ENCODE results near the gene FOXO3. TPM values are rescaled to one million over a fixed set of nuclear protein-coding genes. Genes with fewer than 3 reads are reported as not detected.

The FOXO3 gene
- total RNA-seq, 4 donors from 2014 or later = 29.9 to 66.1 (median 59.1) TPM

- in situ Hi-C loops (cut with MboI; ENCODE audit: low pct_ligation_motif_present in 1 of 4, low pct_unique_long_range_greater_than_20kb in 1 of 4, low sequenced_read_pairs in 3 of 4) = no loop called here
- Histone ChIP-seq H3K36me3 (no peaks in the 10 kb centered on the region), H3K27me3 (no peaks in the 10 kb centered on the region), H3K9me3 (no peaks in the 10 kb centered on the region), H3K27ac (no peak overlapping the region), H3K4me1 (peaks cover 21 to 73% (median 30%) of the 10 kb centered on the region in 4 donors), H3K4me3 (no peak overlapping the region)
- intact Hi-C loops (cut with DNase I; ENCODE audit: low total_unique reads) = no loop called here
- DNase-seq = no peak
- TF ChIP-seq POLR2AphosphoS5 (IDR thresholded peaks at IDR 0.05) (no peak), EP300 (IDR thresholded peaks at IDR 0.05; ENCODE audit: low read depth) (no peak), POLR2A (IDR thresholded peaks at IDR 0.05) (no peak), CTCF (IDR thresholded peaks at IDR 0.05) (no peak)
These were observed 52.1 kb downstream of the FOXO3 start for GRCh38 chr6:108612852-108613251.

GRCh38 chr6:108616544-108616943 is 55.8 kb downstream of the FOXO3 start:
- intact Hi-C loops (cut with DNase I; ENCODE audit: low total_unique reads) = no loop called here
- DNase-seq = no peak
- peaks cover 20 to 71% (median 27%) of the 10 kb centered on the region in 4 donors for H3K4me1 ChIP-seq
- no peak overlapping the region for H3K4me3 ChIP-seq
- TF ChIP-seq POLR2AphosphoS5 (IDR thresholded peaks at IDR 0.05) (peak in 1 of 3 donors; percentile 47), POLR2A (IDR thresholded peaks at IDR 0.05) (no peak)
- in situ Hi-C loops (cut with MboI; ENCODE audit: low pct_ligation_motif_present in 1 of 4, low pct_unique_long_range_greater_than_20kb in 1 of 4, low sequenced_read_pairs in 3 of 4) = no loop called here
- peak overlapping the region in 2 of 4 donors; percentile 18 to 38 for H3K27ac ChIP-seq
- H3K36me3 ChIP-seq = no peaks in the 10 kb centered on the region
- H3K27me3 ChIP-seq = no peaks in the 10 kb centered on the region
- H3K9me3 ChIP-seq = no peaks in the 10 kb centered on the region
- 82 to 86% methylated on average over 3 of the region's 3 CpGs for WGBS, 2 donors (ENCODE audit: low coverage in 1 of 2)

GRCh38 chr6:108616973-108617372 is 56.3 kb downstream of the FOXO3 start:
- TF ChIP-seq CTCF (IDR thresholded peaks at IDR 0.05) (no peak), POLR2A (IDR thresholded peaks at IDR 0.05) (no peak), POLR2AphosphoS5 (IDR thresholded peaks at IDR 0.05) (no peak), EP300 (IDR thresholded peaks at IDR 0.05; ENCODE audit: low read depth) (no peak)
- in situ Hi-C loops (cut with MboI; ENCODE audit: low pct_ligation_motif_present in 1 of 4, low pct_unique_long_range_greater_than_20kb in 1 of 4, low sequenced_read_pairs in 3 of 4) (no loop called here), intact Hi-C loops (cut with DNase I; ENCODE audit: low total_unique reads) (no loop called here)
- Histone ChIP-seq H3K27ac (peak overlapping the region in 2 of 4 donors; percentile 18 to 38), H3K36me3 (no peaks in the 10 kb centered on the region), H3K27me3 (no peaks in the 10 kb centered on the region), H3K4me1 (peaks cover 23 to 74% (median 29%) of the 10 kb centered on the region in 4 donors), H3K9me3 (no peaks in the 10 kb centered on the region), H3K4me3 (no peak overlapping the region)
- no peak for DNase-seq

GRCh38 chr6:108618623-108619152 is 58.0 kb downstream of the FOXO3 start:
- peaks cover 28 to 89% (median 42%) of the 10 kb centered on the region in 4 donors for H3K4me1 ChIP-seq
- DNase-seq = no peak
- in situ Hi-C loops (cut with MboI; ENCODE audit: low pct_ligation_motif_present in 1 of 4, low pct_unique_long_range_greater_than_20kb in 1 of 4, low sequenced_read_pairs in 3 of 4) (no loop called here), intact Hi-C loops (cut with DNase I; ENCODE audit: low total_unique reads) (no loop called here)
- H3K9me3 ChIP-seq = no peaks in the 10 kb centered on the region
- no peaks in the 10 kb centered on the region for H3K36me3 ChIP-seq
- TF ChIP-seq POLR2A (IDR thresholded peaks at IDR 0.05) (no peak), POLR2AphosphoS5 (IDR thresholded peaks at IDR 0.05) (no peak), CTCF (IDR thresholded peaks at IDR 0.05) (no peak), EP300 (IDR thresholded peaks at IDR 0.05; ENCODE audit: low read depth) (no peak)
- H3K27me3 ChIP-seq = no peaks in the 10 kb centered on the region
- H3K27ac ChIP-seq = peak overlapping the region; percentile 1 to 38 (median 4)
- H3K4me3 ChIP-seq = no peak overlapping the region
- 65 to 71% methylated on average over 2 to 3 of the region's 3 CpGs for WGBS, 2 donors (ENCODE audit: low coverage in 1 of 2)
